Measurements from ENCODE around the gene DAP.

The DAP gene

DNA sequence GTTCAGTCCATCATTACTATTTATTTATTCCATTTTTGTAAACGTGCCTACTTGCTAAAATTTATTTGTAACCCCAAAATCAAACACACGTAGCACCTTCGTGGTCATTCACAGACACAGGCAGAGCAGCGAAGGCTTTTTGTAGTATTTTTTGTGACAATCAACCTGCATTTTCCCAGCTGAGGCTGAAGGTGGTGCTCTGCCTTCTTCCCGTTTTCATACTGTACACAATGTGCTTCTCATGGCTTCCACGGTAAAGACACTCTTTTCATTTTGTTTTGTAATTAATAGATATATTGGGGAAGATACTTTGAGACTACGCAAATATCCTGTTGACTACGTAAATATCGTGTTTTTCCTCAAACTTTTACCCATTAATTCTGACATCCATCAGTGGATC, 19.4 kb downstream of the DAP start:
- H3K4me1 ChIP-seq: no peaks in the 10 kb centered on the region
- no peak overlapping the region for H3K4me3 ChIP-seq (ENCODE audit: low read depth, low read length)
- no peaks in the 10 kb centered on the region for H3K9me3 ChIP-seq
- TF ChIP-seq, protein P1, sequence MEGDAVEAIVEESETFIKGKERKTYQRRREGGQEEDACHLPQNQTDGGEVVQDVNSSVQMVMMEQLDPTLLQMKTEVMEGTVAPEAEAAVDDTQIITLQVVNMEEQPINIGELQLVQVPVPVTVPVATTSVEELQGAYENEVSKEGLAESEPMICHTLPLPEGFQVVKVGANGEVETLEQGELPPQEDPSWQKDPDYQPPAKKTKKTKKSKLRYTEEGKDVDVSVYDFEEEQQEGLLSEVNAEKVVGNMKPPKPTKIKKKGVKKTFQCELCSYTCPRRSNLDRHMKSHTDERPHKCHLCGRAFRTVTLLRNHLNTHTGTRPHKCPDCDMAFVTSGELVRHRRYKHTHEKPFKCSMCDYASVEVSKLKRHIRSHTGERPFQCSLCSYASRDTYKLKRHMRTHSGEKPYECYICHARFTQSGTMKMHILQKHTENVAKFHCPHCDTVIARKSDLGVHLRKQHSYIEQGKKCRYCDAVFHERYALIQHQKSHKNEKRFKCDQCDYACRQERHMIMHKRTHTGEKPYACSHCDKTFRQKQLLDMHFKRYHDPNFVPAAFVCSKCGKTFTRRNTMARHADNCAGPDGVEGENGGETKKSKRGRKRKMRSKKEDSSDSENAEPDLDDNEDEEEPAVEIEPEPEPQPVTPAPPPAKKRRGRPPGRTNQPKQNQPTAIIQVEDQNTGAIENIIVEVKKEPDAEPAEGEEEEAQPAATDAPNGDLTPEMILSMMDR (IDR thresholded peaks at IDR 0.05; ENCODE audit: low read depth, low read length): peak; percentile 35
- H3K27me3 ChIP-seq: no peaks in the 10 kb centered on the region
- no peak for DNase-seq
- H3K36me3 ChIP-seq: peaks cover 5% of the 10 kb centered on the region

DNA sequence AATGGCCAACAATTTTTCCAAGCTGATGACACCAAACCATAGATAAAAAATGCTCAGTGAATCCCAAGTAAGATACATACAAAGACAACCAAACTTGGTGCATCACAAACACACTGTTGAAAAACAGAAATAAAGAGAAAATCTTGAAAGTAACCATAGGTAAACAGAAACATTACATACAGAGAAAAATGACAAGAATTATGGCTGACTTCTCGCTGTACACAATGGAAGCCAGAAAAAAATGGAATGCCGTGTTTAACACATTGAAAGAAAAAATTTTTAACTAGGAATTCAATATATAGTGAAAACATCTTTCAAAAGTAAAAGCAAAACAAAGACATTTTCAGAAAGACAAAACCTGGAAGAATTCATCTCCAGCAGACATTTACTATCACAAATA, 20.6 kb downstream of the DAP start:
- Histone ChIP-seq H3K4me3 (ENCODE audit: low read depth, low read length) (no peak overlapping the region), H3K9me3 (no peaks in the 10 kb centered on the region), H3K27me3 (no peaks in the 10 kb centered on the region), H3K4me1 (no peaks in the 10 kb centered on the region), H3K36me3 (peaks cover 4% of the 10 kb centered on the region; the same call in 1 of the 2 replicates)
- TF ChIP-seq, protein P1 (IDR thresholded peaks at IDR 0.05; ENCODE audit: low read depth, low read length): no peak
- DNase-seq: no peak

DNA sequence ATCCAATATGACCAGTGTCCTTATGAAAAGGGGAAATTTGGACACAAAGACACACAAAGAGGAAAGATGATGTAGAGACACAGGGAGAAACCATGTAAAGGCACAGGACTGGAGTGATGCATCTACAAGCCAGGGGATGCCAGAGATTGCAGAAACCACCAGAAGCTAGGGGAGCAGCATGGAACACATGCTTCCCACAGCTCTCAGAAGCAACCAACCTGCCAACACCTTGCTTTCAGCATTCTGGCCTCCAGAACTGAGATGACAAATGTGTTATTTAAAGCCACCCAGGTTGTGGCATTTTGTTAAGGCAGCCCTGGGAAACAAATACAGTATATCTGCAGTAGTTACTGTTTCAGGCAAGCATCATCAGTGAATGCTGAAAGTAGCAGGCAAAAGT, 23.2 kb downstream of the DAP start:
- Histone ChIP-seq H3K36me3 (peaks cover 4% of the 10 kb centered on the region; the same call in 1 of the 2 replicates), H3K4me1 (no peaks in the 10 kb centered on the region), H3K9me3 (no peaks in the 10 kb centered on the region), H3K27me3 (no peaks in the 10 kb centered on the region), H3K4me3 (ENCODE audit: low read depth, low read length) (no peak overlapping the region)
- TF ChIP-seq, protein P1 (IDR thresholded peaks at IDR 0.05; ENCODE audit: low read depth, low read length): no peak
- no peak for DNase-seq

DNA sequence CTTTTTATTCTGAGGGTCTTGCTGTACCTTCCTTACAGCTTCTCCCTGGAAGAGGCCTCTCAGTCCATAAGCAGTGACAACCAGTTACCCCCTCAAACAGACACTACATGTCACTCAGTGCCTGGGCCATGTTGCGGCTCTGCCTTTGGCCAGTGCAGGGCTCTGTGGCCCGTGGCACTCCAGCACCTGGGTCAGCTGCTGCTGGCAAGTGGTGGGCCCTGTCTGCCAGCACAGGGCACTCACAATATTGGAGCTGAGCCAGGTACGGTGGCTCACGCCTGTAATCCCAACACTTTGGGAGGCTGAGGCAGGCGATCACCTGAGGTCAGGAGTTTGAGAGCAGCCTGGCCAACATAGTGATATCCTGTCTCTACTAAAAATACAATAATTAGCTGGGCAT, 24.2 kb downstream of the DAP start:
- H3K9me3 ChIP-seq: no peaks in the 10 kb centered on the region
- no peaks in the 10 kb centered on the region for H3K4me1 ChIP-seq
- no peaks in the 10 kb centered on the region for H3K27me3 ChIP-seq
- no peak for DNase-seq
- H3K4me3 ChIP-seq (ENCODE audit: low read depth, low read length): no peak overlapping the region
- H3K36me3 ChIP-seq: 0 out of 2 replicates have a peak, but pooled peaks cover 4% of the 10 kb centered on the region
- TF ChIP-seq, protein P1 (IDR thresholded peaks at IDR 0.05; ENCODE audit: low read depth, low read length): no peak

DNA sequence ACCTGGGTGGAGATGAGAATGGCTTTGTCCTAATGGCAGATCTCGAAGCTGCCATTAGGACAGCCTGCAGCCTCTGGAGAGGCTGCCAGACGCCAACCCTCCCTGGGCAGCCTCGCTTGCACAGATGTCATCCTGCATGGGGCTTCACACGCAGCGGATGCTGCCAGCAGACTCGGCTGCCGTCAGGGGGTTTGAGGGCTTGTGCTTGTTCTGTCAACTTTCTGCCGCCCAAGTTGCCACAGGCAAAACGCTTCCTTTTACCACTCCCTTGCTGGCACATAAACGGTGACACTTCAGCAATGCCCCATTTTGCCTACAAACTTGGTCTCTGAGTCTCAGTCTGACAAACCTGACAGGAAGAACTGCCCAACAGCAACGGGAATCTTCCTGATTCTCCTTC, 24.7 kb downstream of the DAP start:
- H3K4me1 ChIP-seq: no peaks in the 10 kb centered on the region
- H3K36me3 ChIP-seq: 0 out of 2 replicates have a peak, but pooled peaks cover 4% of the 10 kb centered on the region
- no peaks in the 10 kb centered on the region for H3K9me3 ChIP-seq
- H3K4me3 ChIP-seq (ENCODE audit: low read depth, low read length): no peak overlapping the region
- no peak for DNase-seq
- TF ChIP-seq, protein P1 (IDR thresholded peaks at IDR 0.05; ENCODE audit: low read depth, low read length): no peak
- no peaks in the 10 kb centered on the region for H3K27me3 ChIP-seq

DNA sequence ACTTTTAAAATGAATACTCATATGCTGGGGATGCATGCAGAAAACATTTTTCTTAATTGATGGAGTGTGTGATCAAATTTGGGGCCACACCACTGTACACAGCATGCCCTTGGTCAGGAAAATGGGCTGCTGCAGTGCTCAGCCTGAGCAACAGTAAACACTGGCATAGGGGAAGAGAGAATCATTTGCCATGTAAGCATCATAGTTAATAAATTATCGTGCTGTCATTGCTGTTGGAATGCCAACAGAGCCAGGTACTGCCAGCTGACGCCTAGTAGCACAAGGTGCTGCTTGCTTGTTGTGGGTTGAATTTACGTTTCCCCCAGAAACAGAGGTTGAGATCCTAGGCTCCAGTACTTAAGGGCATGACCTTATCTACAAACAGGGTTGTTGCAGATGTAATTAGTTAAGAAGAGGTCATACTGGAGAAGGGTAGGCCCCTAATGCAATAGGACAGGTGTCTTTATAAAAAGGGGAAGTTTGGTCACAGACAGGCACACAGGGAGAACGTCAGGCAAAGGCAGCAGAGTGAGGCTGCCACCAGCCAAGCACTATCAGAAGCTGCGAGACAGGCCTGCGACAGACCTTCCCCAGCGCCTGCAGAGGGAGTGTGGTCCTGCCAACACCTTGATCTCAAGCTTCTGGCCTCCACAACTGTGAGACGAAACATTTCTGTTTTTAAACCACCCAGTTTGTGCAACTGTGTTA, 25.3 kb downstream of the DAP start:
- TF ChIP-seq, protein P1 (IDR thresholded peaks at IDR 0.05; ENCODE audit: low read depth, low read length): no peak
- DNase-seq: no peak
- Histone ChIP-seq H3K4me1 (no peaks in the 10 kb centered on the region), H3K4me3 (ENCODE audit: low read depth, low read length) (no peak overlapping the region), H3K36me3 (0 out of 2 replicates have a peak, but pooled peaks cover 4% of the 10 kb centered on the region), H3K27me3 (no peaks in the 10 kb centered on the region), H3K9me3 (no peaks in the 10 kb centered on the region)

All from BE2C (cell line).